CD4-positive, alpha-beta T cell treated with Interleukin-17A for 1 hour (primary cell): Measurements from ENCODE around the gene ESYT2.
"Not testable (repeated sequence)": the region's sequence is repeated elsewhere in the genome, so short reads cannot be mapped to it uniquely, and the experiment has no call there.

Experiments
- DNase-seq: peaks from one replicate; pipeline ENCODE4 v3.0.0-alpha.2; 2020

ESYT2 gene

GRCh38 chr7:158829342-158830210 is at the start of gene ESYT2:
Gene ESYT2 (minus strand): TSS chr7:158829509. CDS start chr7:158829418, 91 bp downstream.
- peak; percentile 99 for DNase-seq

GRCh38 chr7:158878151-158879079 is 49.1 kb upstream of the ESYT2 start:
- not testable (repeated sequence) for DNase-seq

- no peak for DNase-seq
These were observed 47.7 kb upstream of the ESYT2 start for GRCh38 chr7:158876984-158877383.

GRCh38 chr7:158869876-158870275 is 40.6 kb upstream of the ESYT2 start:
- no peak for DNase-seq

- no peak for DNase-seq
These were observed 39.6 kb upstream of the ESYT2 start for GRCh38 chr7:158868764-158869410.

- no peak for DNase-seq
These were observed 38.1 kb upstream of the ESYT2 start for GRCh38 chr7:158867214-158867984.

- no peak for DNase-seq
These were observed 36.7 kb upstream of the ESYT2 start for GRCh38 chr7:158865977-158866376.

- DNase-seq: no peak
These were observed 36.2 kb upstream of the ESYT2 start for GRCh38 chr7:158865462-158865922.

GRCh38 chr7:158864833-158865232 is 35.5 kb upstream of the ESYT2 start:
- DNase-seq: no peak

GRCh38 chr7:158864507-158864820 is 35.2 kb upstream of the ESYT2 start:
- no peak for DNase-seq

- DNase-seq: peak; percentile 40
These were observed 34.5 kb upstream of the ESYT2 start for GRCh38 chr7:158863611-158864506.

GRCh38 chr7:158862985-158863610 is 33.8 kb upstream of the ESYT2 start:
- DNase-seq: peak; percentile 37

GRCh38 chr7:158861936-158862704 is 32.8 kb upstream of the ESYT2 start:
- DNase-seq: no peak

GRCh38 chr7:158861004-158861787 is 31.9 kb upstream of the ESYT2 start:
- DNase-seq: no peak

- DNase-seq: no peak
These were observed 31.1 kb upstream of the ESYT2 start for GRCh38 chr7:158860394-158860793.

- no peak for DNase-seq
These were observed 29.5 kb upstream of the ESYT2 start for GRCh38 chr7:158858592-158859503.

- no peak for DNase-seq
These were observed 27.8 kb upstream of the ESYT2 start for GRCh38 chr7:158856883-158857668.
